Measurements from ENCODE around the gene SYNE2.

Gene SYNE2

DNA sequence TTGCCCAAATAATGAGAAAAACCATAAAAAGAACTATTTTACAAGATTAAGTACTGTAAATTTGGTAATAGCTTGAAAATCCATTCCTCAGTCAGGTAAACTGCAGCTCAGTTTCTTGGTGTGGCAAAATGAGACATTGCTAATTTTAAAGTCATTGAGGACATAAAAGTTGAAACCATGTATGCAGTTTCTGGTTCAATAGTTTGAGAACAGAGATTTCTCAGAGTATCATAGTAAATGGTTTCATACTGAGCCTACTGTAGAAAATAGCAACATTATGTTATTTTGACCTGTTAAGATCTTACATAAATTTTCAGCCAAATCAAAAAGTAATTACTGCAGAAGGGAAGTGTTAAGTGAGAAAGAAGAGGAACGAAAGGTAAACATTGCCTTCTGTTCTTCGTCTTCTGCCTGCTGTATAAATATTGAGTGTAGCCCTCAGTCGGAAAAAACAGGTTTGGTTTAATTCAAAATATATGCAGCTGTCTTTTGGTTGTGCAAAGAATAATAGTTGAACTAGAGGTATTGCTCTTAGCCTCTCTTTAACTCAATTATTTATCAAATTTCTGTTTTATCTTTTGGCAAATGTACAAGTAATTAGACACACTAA, 119.6 kb downstream of the SYNE2 start:
- TF ChIP-seq, protein P1, sequence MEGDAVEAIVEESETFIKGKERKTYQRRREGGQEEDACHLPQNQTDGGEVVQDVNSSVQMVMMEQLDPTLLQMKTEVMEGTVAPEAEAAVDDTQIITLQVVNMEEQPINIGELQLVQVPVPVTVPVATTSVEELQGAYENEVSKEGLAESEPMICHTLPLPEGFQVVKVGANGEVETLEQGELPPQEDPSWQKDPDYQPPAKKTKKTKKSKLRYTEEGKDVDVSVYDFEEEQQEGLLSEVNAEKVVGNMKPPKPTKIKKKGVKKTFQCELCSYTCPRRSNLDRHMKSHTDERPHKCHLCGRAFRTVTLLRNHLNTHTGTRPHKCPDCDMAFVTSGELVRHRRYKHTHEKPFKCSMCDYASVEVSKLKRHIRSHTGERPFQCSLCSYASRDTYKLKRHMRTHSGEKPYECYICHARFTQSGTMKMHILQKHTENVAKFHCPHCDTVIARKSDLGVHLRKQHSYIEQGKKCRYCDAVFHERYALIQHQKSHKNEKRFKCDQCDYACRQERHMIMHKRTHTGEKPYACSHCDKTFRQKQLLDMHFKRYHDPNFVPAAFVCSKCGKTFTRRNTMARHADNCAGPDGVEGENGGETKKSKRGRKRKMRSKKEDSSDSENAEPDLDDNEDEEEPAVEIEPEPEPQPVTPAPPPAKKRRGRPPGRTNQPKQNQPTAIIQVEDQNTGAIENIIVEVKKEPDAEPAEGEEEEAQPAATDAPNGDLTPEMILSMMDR (IDR thresholded peaks at IDR 0.05; ENCODE audit: low read depth, low read length) = no peak
- no peaks in the 10 kb centered on the region for H3K36me3 ChIP-seq
- H3K4me1 ChIP-seq = no peaks in the 10 kb centered on the region
- no peaks in the 10 kb centered on the region for H3K27me3 ChIP-seq
- DNase-seq = no peak
- no peak overlapping the region for H3K4me3 ChIP-seq (ENCODE audit: low read depth, low read length)
- no peaks in the 10 kb centered on the region for H3K9me3 ChIP-seq

DNA sequence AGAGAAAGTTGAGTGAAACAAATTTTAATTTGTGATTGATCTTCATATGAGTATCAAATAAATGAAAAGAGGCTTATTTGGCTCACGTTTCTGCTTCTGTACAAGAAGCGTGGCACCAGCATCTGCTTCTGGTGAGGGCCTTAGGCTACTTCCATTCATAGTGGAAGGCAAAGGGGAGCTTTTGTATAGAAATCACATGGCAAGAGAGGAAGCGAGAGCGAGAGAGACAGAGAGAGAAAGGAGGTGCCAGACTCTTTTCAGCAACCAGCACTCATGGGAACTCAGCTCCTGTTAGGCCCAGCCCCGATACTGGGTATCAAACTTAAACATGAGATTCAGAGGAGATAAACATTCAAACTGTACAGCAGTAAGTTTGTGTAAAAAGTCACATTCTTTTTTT, 121.4 kb downstream of the SYNE2 start:
- no peak for DNase-seq
- Histone ChIP-seq H3K27me3 (no peaks in the 10 kb centered on the region), H3K4me3 (ENCODE audit: low read depth, low read length) (no peak overlapping the region), H3K9me3 (no peaks in the 10 kb centered on the region), H3K36me3 (no peaks in the 10 kb centered on the region), H3K4me1 (no peaks in the 10 kb centered on the region)
- TF ChIP-seq, protein P1 (IDR thresholded peaks at IDR 0.05; ENCODE audit: low read depth, low read length) = no peak

DNA sequence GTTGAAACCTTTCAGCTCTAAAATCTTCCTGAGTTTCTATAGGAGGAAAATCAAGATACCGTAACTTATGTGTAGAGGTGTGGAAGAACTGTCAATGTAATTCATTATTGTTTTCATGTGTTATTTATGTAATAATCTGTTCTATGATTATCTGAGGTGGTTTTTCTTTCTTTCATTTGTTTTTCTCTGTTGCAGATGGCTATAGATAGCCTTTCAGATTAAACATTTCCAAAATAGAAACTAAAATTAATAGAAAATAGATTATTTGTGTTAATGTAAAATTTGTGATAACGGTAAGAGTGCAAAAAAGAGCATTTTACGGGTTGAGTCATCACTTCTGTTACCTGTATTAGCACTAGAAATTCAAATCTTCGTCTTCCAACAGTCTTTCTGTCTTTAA, 128.8 kb downstream of the SYNE2 start:
- Histone ChIP-seq H3K36me3 (no peaks in the 10 kb centered on the region), H3K27me3 (no peaks in the 10 kb centered on the region), H3K4me1 (no peaks in the 10 kb centered on the region), H3K9me3 (no peaks in the 10 kb centered on the region), H3K4me3 (ENCODE audit: low read depth, low read length) (no peak overlapping the region)
- no peak for DNase-seq
- TF ChIP-seq, protein P1 (IDR thresholded peaks at IDR 0.05; ENCODE audit: low read depth, low read length) = no peak

DNA sequence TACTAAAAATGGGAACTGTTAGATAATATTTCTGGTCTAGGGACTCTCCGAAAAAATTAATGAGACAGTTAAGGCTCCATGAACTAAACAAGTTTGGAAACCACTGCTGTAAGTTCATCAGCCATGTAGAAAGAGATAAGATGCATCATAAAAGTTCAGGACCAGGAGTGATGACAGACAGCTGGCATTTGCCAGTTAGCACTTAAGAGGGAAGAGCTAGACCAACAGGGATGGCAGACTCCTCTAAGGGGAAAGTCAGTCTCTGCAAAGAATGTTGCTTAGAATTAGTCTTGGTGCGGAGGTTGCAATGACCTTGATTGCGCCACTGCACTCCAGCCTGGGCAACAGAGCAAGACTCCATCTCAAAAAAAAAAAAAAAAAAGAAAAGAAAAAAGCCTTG, 129.4 kb downstream of the SYNE2 start:
- Histone ChIP-seq H3K4me1 (no peaks in the 10 kb centered on the region), H3K9me3 (no peaks in the 10 kb centered on the region), H3K4me3 (ENCODE audit: low read depth, low read length) (no peak overlapping the region), H3K27me3 (no peaks in the 10 kb centered on the region), H3K36me3 (no peaks in the 10 kb centered on the region)
- no peak for DNase-seq
- TF ChIP-seq, protein P1 (IDR thresholded peaks at IDR 0.05; ENCODE audit: low read depth, low read length) = no peak

DNA sequence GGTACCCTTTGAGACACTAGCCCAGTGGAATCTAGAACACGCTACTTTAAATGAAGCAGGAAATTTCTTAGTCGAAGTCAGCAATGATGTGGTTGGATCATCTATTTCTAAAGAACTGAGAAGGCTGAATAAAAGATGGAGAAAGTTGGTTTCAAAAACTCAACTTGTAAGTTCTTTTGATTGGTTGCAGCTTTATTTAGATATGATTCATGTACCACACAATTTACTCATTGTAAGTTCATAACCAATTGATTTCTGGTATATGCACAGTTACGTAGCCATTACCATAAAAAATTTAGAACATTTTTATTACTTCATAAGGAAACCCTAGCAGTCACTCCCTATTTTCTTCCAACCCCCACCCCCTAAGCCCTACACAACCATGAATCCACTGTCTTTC, 129.8 kb downstream of the SYNE2 start:
- Histone ChIP-seq H3K4me3 (ENCODE audit: low read depth, low read length) (no peak overlapping the region), H3K27me3 (no peaks in the 10 kb centered on the region), H3K9me3 (no peaks in the 10 kb centered on the region), H3K36me3 (no peaks in the 10 kb centered on the region), H3K4me1 (no peaks in the 10 kb centered on the region)
- no peak for DNase-seq
- TF ChIP-seq, protein P1 (IDR thresholded peaks at IDR 0.05; ENCODE audit: low read depth, low read length) = no peak

DNA sequence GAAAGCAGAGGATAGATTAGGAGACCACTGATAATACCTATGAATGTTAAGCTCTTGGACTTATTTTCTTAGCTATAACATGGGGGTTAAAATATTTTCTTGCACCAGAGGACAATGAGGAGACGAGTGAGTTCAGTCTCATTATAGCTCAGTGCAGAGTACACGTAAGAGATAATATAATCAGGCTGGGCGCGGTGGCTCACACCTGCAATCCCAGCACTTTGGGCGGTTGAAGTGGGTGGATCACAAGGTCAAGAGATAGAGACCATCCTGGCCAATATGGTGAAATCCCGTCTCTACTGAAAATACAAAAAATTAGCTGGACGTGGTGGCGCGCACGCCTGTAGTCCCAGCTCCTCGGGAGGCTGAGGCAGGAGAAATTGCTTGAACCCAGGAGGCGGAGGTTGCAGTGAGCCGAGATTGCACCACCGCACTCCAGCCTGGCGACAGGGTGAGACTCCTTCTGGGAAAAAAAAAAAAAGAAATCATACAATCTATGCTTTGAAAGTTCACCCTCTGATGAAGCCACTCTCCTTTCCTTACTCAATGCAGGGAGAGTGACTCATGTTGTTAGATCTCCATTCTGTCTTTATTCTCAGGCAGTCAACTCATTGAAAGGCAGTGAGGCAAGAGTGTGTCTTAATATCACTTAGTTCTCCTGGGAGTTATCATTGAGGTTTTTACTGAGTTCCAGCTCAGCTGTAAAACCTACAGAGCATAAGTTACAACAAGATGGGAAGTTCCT, 134.2 kb downstream of the SYNE2 start:
- Histone ChIP-seq H3K9me3 (no peaks in the 10 kb centered on the region), H3K27me3 (no peaks in the 10 kb centered on the region), H3K36me3 (no peaks in the 10 kb centered on the region), H3K4me3 (ENCODE audit: low read depth, low read length) (no peak overlapping the region), H3K4me1 (no peaks in the 10 kb centered on the region)
- TF ChIP-seq, protein P1 (IDR thresholded peaks at IDR 0.05; ENCODE audit: low read depth, low read length) = no peak
- DNase-seq = no peak
